H1 (cell line): ENCODE results near the gene SON. TPM values are rescaled to one million over a fixed set of nuclear protein-coding genes. Genes with fewer than 3 reads are reported as not detected.
A peak's percentile ranks its signal among the peaks of the same experiment; 100 is the strongest.

Experiments used
- CTCF ChIA-PET: fragments of 300-600 bp; sonication (Branson Sonifier 250); formaldehyde crosslinking; loops from one replicate; lab custom pipeline; 2021; ENCODE audit not compliant: partially characterized antibody; lab: Charles Lee
- POLR2A ChIA-PET: fragments of 300-600 bp; sonication (Branson Sonifier 250); formaldehyde crosslinking; loops from one replicate; lab custom pipeline; 2021; ENCODE audit warnings: inconsistent platforms; ENCODE audit not compliant: partially characterized antibody; lab: Charles Lee
- DNase-seq, 2 experiments: peaks; one replicate each; pipeline versions ENCODE4 v3.0.0 to v3.0.0-alpha.2; 2010 to 2022; ENCODE audit warnings: low spot score in 2 of 2, low read depth in 1 of 2, mixed read lengths in 1 of 2
- FAIRE-seq: peaks from 2 replicates; lab custom pipeline; 2011; peaks lifted over from hg19 to GRCh38; lab: Jason Lieb, UNC
- H2AFZ ChIP-seq: 2 replicates; pipeline ENCODE4 v1.8.1; 2012; ENCODE audit warnings: low read length, inconsistent platforms
- H2AK5ac ChIP-seq: 2 replicates; pipeline ENCODE4 v1.6.1; 2013; ENCODE audit warnings: low read depth, low read length
- H2BK120ac ChIP-seq: replicated peaks from 2 replicates; pipeline ENCODE3; 2013; ENCODE audit warnings: low read depth, low read length, inconsistent platforms
- H2BK12ac ChIP-seq: 2 replicates; pipeline ENCODE4 v1.6.1; 2013; ENCODE audit warnings: low read depth, low read length
- H2BK15ac ChIP-seq: 2 replicates; pipeline ENCODE4 v1.6.1; 2013; ENCODE audit warnings: low read length
- H2BK20ac ChIP-seq: 2 replicates; pipeline ENCODE4 v1.6.1; 2013; ENCODE audit warnings: low read length
- H2BK5ac ChIP-seq: 2 replicates; pipeline ENCODE4 v1.6.1; 2013; ENCODE audit warnings: low read depth, low read length
- H3K14ac ChIP-seq: 2 replicates; pipeline ENCODE4 v1.6.1; 2013; ENCODE audit warnings: inconsistent platforms; ENCODE audit not compliant: insufficient read length
- H3K18ac ChIP-seq: 2 replicates; pipeline ENCODE4 v1.6.1; 2013; ENCODE audit warnings: low read length; ENCODE audit errors: extremely low read depth
- H3K23ac ChIP-seq: 2 replicates; pipeline ENCODE4 v1.6.1; 2013; ENCODE audit warnings: inconsistent platforms; ENCODE audit not compliant: insufficient read length
- H3K23me2 ChIP-seq: 2 replicates; pipeline ENCODE4 v1.6.1; 2013; ENCODE audit warnings: low read depth, low read length
- H3K27ac ChIP-seq: 2 replicates; pipeline ENCODE4 v1.6.1; 2011; ENCODE audit warnings: low read depth, low read length, inconsistent platforms
- H3K27me3 ChIP-seq, 4 experiments: replicated peaks in 1 of 4; 1 replicate in 1 of 4; 2 replicates in 3 of 4; pipeline versions ENCODE4 v1.6.1 to v1.8.1; 2011 to 2013; ENCODE audit warnings: low read length in 3 of 4, mild to moderate bottlenecking in 3 of 4, inconsistent platforms in 2 of 4, mixed read lengths in 2 of 4, moderate library complexity in 1 of 4; ENCODE audit not compliant: control insufficient read depth in 3 of 4, insufficient read depth in 3 of 4; ENCODE audit errors: extremely low read depth in 1 of 4
- H3K36me3 ChIP-seq, 4 experiments: 2 replicates each; pipeline versions ENCODE4 v1.6.1 to v1.8.1; 2011 to 2013; ENCODE audit warnings: mild to moderate bottlenecking in 4 of 4, low read length in 3 of 4, moderate library complexity in 2 of 4, control low read depth in 1 of 4, inconsistent platforms in 1 of 4; ENCODE audit not compliant: insufficient read depth in 4 of 4, control insufficient read depth in 2 of 4
- H3K4ac ChIP-seq: replicated peaks from 2 replicates; pipeline ENCODE3; 2013; ENCODE audit warnings: low read length, low read depth, mixed read lengths, inconsistent platforms; ENCODE audit not compliant: insufficient read length
- H3K4me1 ChIP-seq, 4 experiments: replicated peaks in 1 of 4; 1 replicate in 1 of 4; 2 replicates in 3 of 4; pipeline versions ENCODE4 v1.6.1 to v1.8.1; 2011 to 2013; ENCODE audit warnings: low read length in 3 of 4, inconsistent platforms in 2 of 4, mixed read lengths in 1 of 4; ENCODE audit not compliant: insufficient read depth in 4 of 4, control insufficient read depth in 3 of 4
- H3K4me2 ChIP-seq, 2 experiments: 2 replicates each; pipeline versions ENCODE4 v1.6.1 to v1.8.1; 2011 to 2013; ENCODE audit warnings: low read depth in 2 of 2, low read length in 2 of 2, control low read depth in 1 of 2, inconsistent platforms in 1 of 2, mild to moderate bottlenecking in 1 of 2; ENCODE audit not compliant: insufficient read depth in 1 of 2
- H3K4me3 ChIP-seq, 4 experiments: fragments of 200-600, 300-600 bp in 1 of 4; sonication (generic), shearing (Covaris generic), sonication (Bioruptor Twin) in 1 of 4; 2 replicates each; pipeline versions ENCODE4 v1.5.1 to v1.8.1; 2011 to 2016; ENCODE audit warnings: low read length in 4 of 4, low read depth in 3 of 4, control low read depth in 2 of 4, inconsistent platforms in 2 of 4, mild to moderate bottlenecking in 2 of 4, mixed read lengths in 1 of 4, moderate library complexity in 1 of 4; ENCODE audit not compliant: insufficient read depth in 2 of 4; ENCODE audit errors: extremely low read depth in 1 of 4
- H3K56ac ChIP-seq: replicated peaks from 2 replicates; pipeline ENCODE3; 2013; ENCODE audit warnings: low read depth, mild to moderate bottlenecking, mixed read lengths, low read length, inconsistent platforms; ENCODE audit not compliant: insufficient read length
- H3K79me1 ChIP-seq: 2 replicates; pipeline ENCODE4 v1.6.1; 2013; ENCODE audit warnings: low read depth, low read length, control low read depth
- H3K79me2 ChIP-seq, 2 experiments: 2 replicates each; pipeline versions ENCODE4 v1.6.1 to v1.8.1; 2012 to 2013; ENCODE audit warnings: low read length in 2 of 2, mild to moderate bottlenecking in 2 of 2, inconsistent platforms in 1 of 2; ENCODE audit not compliant: insufficient read depth in 2 of 2, control insufficient read depth in 1 of 2
- H3K9ac ChIP-seq, 4 experiments: replicated peaks in 1 of 4; 1 replicate in 1 of 4; 2 replicates in 3 of 4; pipeline versions ENCODE4 v1.6.1 to v1.8.1; 2011 to 2013; ENCODE audit warnings: low read depth in 3 of 4, low read length in 3 of 4, control low read depth in 2 of 4, mild to moderate bottlenecking in 2 of 4, moderate library complexity in 2 of 4, inconsistent platforms in 1 of 4; ENCODE audit errors: extremely low read depth in 1 of 4
- H3K9me3 ChIP-seq, 2 experiments: 2 replicates each; pipeline versions ENCODE4 v1.6.1 to v1.8.1; 2012 to 2013; ENCODE audit warnings: mild to moderate bottlenecking in 2 of 2, moderate library complexity in 2 of 2, control low read depth in 1 of 2, inconsistent platforms in 1 of 2, low read depth in 1 of 2, low read length in 1 of 2, mixed read lengths in 1 of 2; ENCODE audit not compliant: insufficient read depth in 2 of 2
- H4K20me1 ChIP-seq, 2 experiments: replicated peaks in 1 of 2; 2 replicates each; pipeline versions ENCODE3 to v1.8.1; 2011 to 2013; ENCODE audit warnings: inconsistent platforms in 2 of 2, low read length in 2 of 2, mild to moderate bottlenecking in 1 of 2; ENCODE audit not compliant: insufficient read depth in 2 of 2, control insufficient read depth in 1 of 2
- H4K5ac ChIP-seq: 2 replicates; pipeline ENCODE4 v1.6.1; 2013; ENCODE audit warnings: low read length, low read depth, mixed read lengths, inconsistent platforms; ENCODE audit not compliant: insufficient read length
- H4K8ac ChIP-seq: 2 replicates; pipeline ENCODE4 v1.8.0; 2013; ENCODE audit warnings: mild to moderate bottlenecking, moderate library complexity, low read length, inconsistent platforms; ENCODE audit not compliant: insufficient read depth; ENCODE audit errors: extremely low read depth
- H4K91ac ChIP-seq: replicated peaks from 2 replicates; pipeline ENCODE3; 2013; ENCODE audit warnings: low read length, mixed read lengths, inconsistent platforms; ENCODE audit not compliant: insufficient read length
- E2F6 ChIP-seq: IDR thresholded peaks from 2 replicates; pipeline ENCODE4 v1.6.1; 2012; ENCODE audit warnings: inconsistent platforms
- KDM1A ChIP-seq: fragments of 200-600, 300-600 bp; sonication (generic); IDR thresholded peaks from 2 replicates; pipeline ENCODE4 v1.7.1; 2016; ENCODE audit warnings: mild to moderate bottlenecking, low read length, borderline replicate concordance
- WGBS, 2 experiments: shearing (Covaris generic) in 1 of 2; methylation state at CpG; one replicate each; pipeline versions ENCODE4 v1.1.6 to v1.1.7; 2013 to 2015; ENCODE audit warnings: low lambda C conversion rate in 2 of 2, mixed read lengths in 2 of 2, inconsistent platforms in 1 of 2, low coverage in 1 of 2, missing lambda C conversion rate in 1 of 2; ENCODE audit not compliant: insufficient replicate concordance in 2 of 2, insufficient coverage in 1 of 2, insufficient read length in 1 of 2; ENCODE audit errors: extremely low coverage in 1 of 2, missing lambda C conversion rate in 1 of 2; 5-methylcytosine and 5-hydroxymethylcytosine counted together
- polyA plus RNA-seq, 7 experiments: library from polyadenylated mRNA; depleted of rRNA in 3 of 7; stranded (reverse) in 5 of 7; unstranded in 2 of 7; fragments of >200 nt in 5 of 7; fragments of 200-250 nt in 2 of 7; gene quantifications; 1 replicate in 5 of 7; 2 replicates in 1 of 7; 4 replicates in 1 of 7; pipeline versions ENCODE4 v1.2.1 to v1.2.3, GENCODE V29; 2011 to 2013; ENCODE audit warnings: missing spikeins in 2 of 7, mixed read lengths in 2 of 7
- total RNA-seq: library from RNA; stranded (reverse); fragmentation: NEBNext Ultra II Directional; extraction: Animal tissue kit (Norgen Biotek cat#: 25700); gene quantifications from 2 replicates; pipeline ENCODE4 v1.2.1, GENCODE V29; 2021
- TF ChIP-seq, protein P1 (sequence below): IDR thresholded peaks from 2 replicates; pipeline ENCODE4 v1.6.1; 2012; ENCODE audit warnings: low read length, inconsistent platforms

The SON gene
- total and polyA plus RNA-seq, 2 of the 8 experiments (the other 6 are each of a cell fraction or from before 2014, with no cell fraction given): 122 to 274 TPM

- H2BK5ac ChIP-seq: no peak overlapping the region
- 81% methylated on average over 7 of the region's 7 CpGs; no CpG with 5 or more reads in 1 of the 2 experiments for WGBS, 2 experiments
- POLR2A ChIA-PET: interaction anchor here (0.9 to 1.9 kb wide), 4 partner anchors 11 to 48 kb away, joined by 3 to 8 read pairs (median 4); partner anchors contain the start of gene TMEM50B
- no peak overlapping the region for H3K4ac ChIP-seq
- peak in 1 of 2 experiments; percentile 53 for DNase-seq
- H4K91ac ChIP-seq: no peak overlapping the region
- H2BK15ac ChIP-seq: no peak overlapping the region
- H3K9ac ChIP-seq: no peak overlapping the region; a peak in 1 of 7 replicates
- peak overlapping the region; percentile 24; the same call in 1 of the 2 replicates for H2AFZ ChIP-seq
- TF ChIP-seq, protein P1, sequence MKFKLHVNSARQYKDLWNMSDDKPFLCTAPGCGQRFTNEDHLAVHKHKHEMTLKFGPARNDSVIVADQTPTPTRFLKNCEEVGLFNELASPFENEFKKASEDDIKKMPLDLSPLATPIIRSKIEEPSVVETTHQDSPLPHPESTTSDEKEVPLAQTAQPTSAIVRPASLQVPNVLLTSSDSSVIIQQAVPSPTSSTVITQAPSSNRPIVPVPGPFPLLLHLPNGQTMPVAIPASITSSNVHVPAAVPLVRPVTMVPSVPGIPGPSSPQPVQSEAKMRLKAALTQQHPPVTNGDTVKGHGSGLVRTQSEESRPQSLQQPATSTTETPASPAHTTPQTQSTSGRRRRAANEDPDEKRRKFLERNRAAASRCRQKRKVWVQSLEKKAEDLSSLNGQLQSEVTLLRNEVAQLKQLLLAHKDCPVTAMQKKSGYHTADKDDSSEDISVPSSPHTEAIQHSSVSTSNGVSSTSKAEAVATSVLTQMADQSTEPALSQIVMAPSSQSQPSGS: no peak
- peak; percentile 5; the same call in 1 of the 2 replicates for TF ChIP-seq E2F6
- TF ChIP-seq KDM1A: no peak
- H4K8ac ChIP-seq: no peak overlapping the region
- CTCF ChIA-PET: no interaction called here
- H3K9me3 ChIP-seq: no peaks in the 10 kb centered on the region
- peak overlapping the region; percentile 13 to 43; a peak in 3 of 4 replicates for H3K4me2 ChIP-seq
- H3K4me1 ChIP-seq: peaks cover 0 to 8% (median 0%) of the 10 kb centered on the region in 4 experiments; a peak in 1 of 7 replicates
- no peak overlapping the region for H3K23ac ChIP-seq
- no peak overlapping the region for H2BK120ac ChIP-seq
- H3K23me2 ChIP-seq: peaks cover 2% of the 10 kb centered on the region; the same call in 1 of the 2 replicates
- no peak for FAIRE-seq
- H3K14ac ChIP-seq: no peak overlapping the region
- H3K79me2 ChIP-seq: no peaks in the 10 kb centered on the region
- H3K79me1 ChIP-seq: no peaks in the 10 kb centered on the region
- H3K56ac ChIP-seq: no peak overlapping the region
- no peaks in the 10 kb centered on the region for H4K20me1 ChIP-seq
- H2AK5ac ChIP-seq: no peak overlapping the region
- no peak overlapping the region; a peak in 1 of 8 replicates for H3K4me3 ChIP-seq
- H3K27ac ChIP-seq: no peak overlapping the region
- H3K27me3 ChIP-seq: no peaks in the 10 kb centered on the region
- H3K36me3 ChIP-seq: no peaks in the 10 kb centered on the region
- no peak overlapping the region for H2BK20ac ChIP-seq
- no peak overlapping the region for H4K5ac ChIP-seq
- H3K18ac ChIP-seq: no peak overlapping the region
- H2BK12ac ChIP-seq: peak overlapping the region; percentile 54; the same call in 1 of the 2 replicates
Measured at GRCh38 chr21:33496345-33496744, 46.5 kb upstream of the SON start.
